Uterus (tissue), 2 donors: ENCODE results near the gene TBCD.

Experiments used
- POLR2A ChIP-seq, 2 donors: fragments of 450-650 bp; IDR thresholded peaks; one replicate each; pipeline ENCODE4 v1.6.1; 2016; ENCODE audit warnings: antibody characterized with exemption in 2 of 2, mild to moderate bottlenecking in 1 of 2, moderate library complexity in 1 of 2
- TF ChIP-seq, protein P1 (sequence below), 4 experiments: fragments of 200-600 bp in 2 of 4; fragments of 450-650 bp in 2 of 4; sonication (generic) in 2 of 4; IDR thresholded peaks; one replicate each; pipeline ENCODE4 v1.5.1; 2016 to 2019; ENCODE audit warnings: antibody characterized with exemption in 4 of 4, mild to moderate bottlenecking in 2 of 4, moderate library complexity in 1 of 4

DNA sequence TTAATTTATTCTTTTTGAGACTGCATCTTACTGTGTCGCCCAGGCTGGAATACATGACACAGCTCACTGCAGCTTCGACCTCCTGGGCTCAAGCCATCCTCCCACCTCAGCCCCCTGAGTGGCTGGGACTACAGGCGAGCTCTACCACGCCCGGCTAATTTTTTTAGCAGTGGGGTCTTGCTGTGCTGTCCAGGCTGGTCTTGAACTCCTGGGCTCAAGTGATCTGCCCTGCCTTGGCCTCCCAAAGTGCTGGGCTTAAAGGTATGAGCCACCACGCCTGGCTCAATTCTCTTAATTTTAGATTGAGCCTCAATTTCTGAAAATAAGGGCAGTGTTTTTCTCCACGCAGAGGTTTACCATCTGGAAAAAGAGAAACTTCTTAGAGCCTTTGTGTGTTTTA is 46.9 kb downstream of the TBCD start:
- TF ChIP-seq, protein P1, sequence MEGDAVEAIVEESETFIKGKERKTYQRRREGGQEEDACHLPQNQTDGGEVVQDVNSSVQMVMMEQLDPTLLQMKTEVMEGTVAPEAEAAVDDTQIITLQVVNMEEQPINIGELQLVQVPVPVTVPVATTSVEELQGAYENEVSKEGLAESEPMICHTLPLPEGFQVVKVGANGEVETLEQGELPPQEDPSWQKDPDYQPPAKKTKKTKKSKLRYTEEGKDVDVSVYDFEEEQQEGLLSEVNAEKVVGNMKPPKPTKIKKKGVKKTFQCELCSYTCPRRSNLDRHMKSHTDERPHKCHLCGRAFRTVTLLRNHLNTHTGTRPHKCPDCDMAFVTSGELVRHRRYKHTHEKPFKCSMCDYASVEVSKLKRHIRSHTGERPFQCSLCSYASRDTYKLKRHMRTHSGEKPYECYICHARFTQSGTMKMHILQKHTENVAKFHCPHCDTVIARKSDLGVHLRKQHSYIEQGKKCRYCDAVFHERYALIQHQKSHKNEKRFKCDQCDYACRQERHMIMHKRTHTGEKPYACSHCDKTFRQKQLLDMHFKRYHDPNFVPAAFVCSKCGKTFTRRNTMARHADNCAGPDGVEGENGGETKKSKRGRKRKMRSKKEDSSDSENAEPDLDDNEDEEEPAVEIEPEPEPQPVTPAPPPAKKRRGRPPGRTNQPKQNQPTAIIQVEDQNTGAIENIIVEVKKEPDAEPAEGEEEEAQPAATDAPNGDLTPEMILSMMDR (IDR thresholded peaks at IDR 0.05), result no peak
- no peak for TF ChIP-seq POLR2A (IDR thresholded peaks at IDR 0.05)
